Panc1 (cell line): ENCODE results near the gene EDN2.

ENCODE experiments used
- CTCF ChIP-seq: fragments of 450-650 bp; IDR thresholded peaks from 2 replicates; pipeline ENCODE4 v1.5.1; 2017; ENCODE audit warnings: mild to moderate bottlenecking
- SIN3A ChIP-seq: IDR thresholded peaks from 2 replicates; pipeline ENCODE4 v1.6.1; 2012; ENCODE audit warnings: low read depth, mild to moderate bottlenecking, low read length, moderate library complexity, borderline replicate concordance; ENCODE audit not compliant: insufficient read depth

- TF ChIP-seq CTCF (no peak), SIN3A (no peak)
Measured at GRCh38 chr1:41474490-41475271, 9.8 kb downstream of the EDN2 start.
